ENCODE data around the gene RCC1. TPM values are rescaled to one million over a fixed set of nuclear protein-coding genes. Genes with fewer than 3 reads are reported as not detected.
"Not testable (repeated sequence)": the region's sequence is repeated elsewhere in the genome, so short reads cannot be mapped to it uniquely, and the experiment has no call there.

Gene RCC1
- total RNA-seq, 1 experiment from 2014 or later, result 61.2 TPM

GRCh38 chr1:28571911-28572310, 66.1 kb downstream of the RCC1 start:
- no peak for ATAC-seq
- no peaks in the 10 kb centered on the region for H3K9me3 ChIP-seq (ENCODE audit: control insufficient read depth, insufficient read depth, low read depth, low read length)
- POLR2A ChIA-PET, result interaction anchor here (0.6 to 1.1 kb wide), 2 partner anchors 10 to 14 kb away, joined by 5 to 7 read pairs; no protein-coding TSS in a partner anchor
- peaks cover 4% of the 10 kb centered on the region; the same call in 1 of the 2 replicates for H3K36me3 ChIP-seq (ENCODE audit: control insufficient read depth, insufficient read depth, low read length)
- CTCF ChIA-PET, result no interaction called here
- in situ Hi-C loops (cut with HindIII; ENCODE audit: low pct_unique_long_range_greater_than_20kb, low sequenced_read_pairs) (no loop called here), intact Hi-C loops (cut with micrococcal nuclease; ENCODE audit: unreplicated experiment) (no loop called here)
- H3K27me3 ChIP-seq (ENCODE audit: control insufficient read depth, insufficient read depth, low read length), result no peaks in the 10 kb centered on the region
- no peak overlapping the region for H3K4me3 ChIP-seq (ENCODE audit: low read depth in 2 of 2, low read length in 2 of 2)
- DNase-seq (ENCODE audit: low read depth, low spot score), result no peak
- no peaks in the 10 kb centered on the region for H3K4me1 ChIP-seq (ENCODE audit: control insufficient read depth, insufficient read depth, low read length)
- no TSS peak for BruUV-seq (replicated peaks)
- no peak overlapping the region for H3K27ac ChIP-seq (ENCODE audit: low read length)
- TF ChIP-seq CTCF (IDR thresholded peaks at IDR 0.05) (no peak), SIN3A (IDR thresholded peaks at IDR 0.05; ENCODE audit: borderline replicate concordance, insufficient read depth, low read depth, low read length) (no peak), REST (IDR thresholded peaks at IDR 0.05; ENCODE audit: insufficient read depth in 1 of 2, low read depth in 2 of 2, low read length in 1 of 2) (no peak), TCF7L2 (IDR thresholded peaks at IDR 0.05; ENCODE audit: low read depth, low read length) (no peak), POLR2AphosphoS5 (IDR thresholded peaks at IDR 0.05; ENCODE audit: low read depth, low read length) (no peak)

GRCh38 chr1:28572891-28573290, 67.0 kb downstream of the RCC1 start:
- intact Hi-C loops (cut with micrococcal nuclease; ENCODE audit: unreplicated experiment); H3K4me1 ChIP-seq (ENCODE audit: control insufficient read depth, insufficient read depth, low read length); DNase-seq (ENCODE audit: low read depth, low spot score); H3K27me3 ChIP-seq (ENCODE audit: control insufficient read depth, insufficient read depth, low read length); ATAC-seq; CTCF ChIA-PET; BruUV-seq (replicated peaks); H3K4me3 ChIP-seq (ENCODE audit: low read depth in 2 of 2, low read length in 2 of 2); in situ Hi-C loops (cut with HindIII; ENCODE audit: low pct_unique_long_range_greater_than_20kb, low sequenced_read_pairs); H3K36me3 ChIP-seq (ENCODE audit: control insufficient read depth, insufficient read depth, low read length); POLR2A ChIA-PET; H3K27ac ChIP-seq (ENCODE audit: low read length); H3K9me3 ChIP-seq (ENCODE audit: control insufficient read depth, insufficient read depth, low read depth, low read length): not testable (repeated sequence)

- ATAC-seq, result no peak
- Histone ChIP-seq H3K36me3 (ENCODE audit: control insufficient read depth, insufficient read depth, low read length) (0 out of 2 replicates have a peak, but pooled peaks cover 8% of the 10 kb centered on the region), H3K9me3 (ENCODE audit: control insufficient read depth, insufficient read depth, low read depth, low read length) (no peaks in the 10 kb centered on the region), H3K27ac (ENCODE audit: low read length) (no peak overlapping the region), H3K4me1 (ENCODE audit: control insufficient read depth, insufficient read depth, low read length) (no peaks in the 10 kb centered on the region), H3K4me3 (ENCODE audit: low read depth in 2 of 2, low read length in 2 of 2) (no peak overlapping the region), H3K27me3 (ENCODE audit: control insufficient read depth, insufficient read depth, low read length) (no peaks in the 10 kb centered on the region)
- in situ Hi-C loops (cut with HindIII; ENCODE audit: low pct_unique_long_range_greater_than_20kb, low sequenced_read_pairs) (no loop called here), intact Hi-C loops (cut with micrococcal nuclease; ENCODE audit: unreplicated experiment) (no loop called here)
- ChIA-PET POLR2A (interaction anchor here (0.7 kb wide), 1 partner anchor 210 kb away, joined by 8 read pairs; no protein-coding TSS in a partner anchor), CTCF (no interaction called here)
- BruUV-seq (replicated peaks), result no TSS peak
- no peak for DNase-seq (ENCODE audit: low read depth, low spot score)
- TF ChIP-seq SIN3A (IDR thresholded peaks at IDR 0.05; ENCODE audit: borderline replicate concordance, insufficient read depth, low read depth, low read length), result no peak
- TF ChIP-seq POLR2AphosphoS5 (IDR thresholded peaks at IDR 0.05; ENCODE audit: low read depth, low read length), result no peak
- TF ChIP-seq CTCF (IDR thresholded peaks at IDR 0.05), result no peak
- TF ChIP-seq TCF7L2 (IDR thresholded peaks at IDR 0.05; ENCODE audit: low read depth, low read length), result no peak
- TF ChIP-seq REST (IDR thresholded peaks at IDR 0.05; ENCODE audit: insufficient read depth in 1 of 2, low read depth in 2 of 2, low read length in 1 of 2), result no peak
These were observed 67.7 kb downstream of the RCC1 start for GRCh38 chr1:28573564-28573963.

Data from Panc1 (cell line).